Peyer's patch (tissue), 4 donors: ENCODE measurements around the gene SLC27A1. TPM values are rescaled to one million over a fixed set of nuclear protein-coding genes. Genes with fewer than 3 reads are reported as not detected.
"Not testable (repeated sequence)": the region's sequence is repeated elsewhere in the genome, so short reads cannot be mapped to it uniquely, and the experiment has no call there.

Source experiments
- DNase-seq, 3 donors: peaks; one replicate each; pipeline ENCODE4 v3.0.0-alpha.2; 2017 to 2019
- H3K27ac ChIP-seq, 4 donors: fragments of 200-600 bp; sonication (generic); one replicate each; pipeline ENCODE4 v1.5.1; 2016 to 2019
- H3K27me3 ChIP-seq, 2 donors: fragments of 200-600 bp; sonication (generic); one replicate each; pipeline ENCODE4 v1.5.1; 2019
- H3K36me3 ChIP-seq, 3 donors: fragments of 200-600 bp; sonication (generic); one replicate each; pipeline ENCODE4 v1.5.1; 2016 to 2019
- H3K4me1 ChIP-seq, 4 donors: fragments of 200-600 bp; sonication (generic); one replicate each; pipeline ENCODE4 v1.5.1; 2016 to 2019
- H3K4me3 ChIP-seq, 4 donors: fragments of 200-600 bp; sonication (generic); 1 replicate in 3 of 4; 2 replicates in 1 of 4; pipeline ENCODE4 v1.5.1; 2016 to 2019; ENCODE audit warnings: mild to moderate bottlenecking in 1 of 4
- H3K9me3 ChIP-seq, 4 donors: fragments of 200-600 bp; sonication (generic); one replicate each; pipeline ENCODE4 v1.5.1; 2016 to 2019; ENCODE audit warnings: mild to moderate bottlenecking in 1 of 4
- POLR2A ChIP-seq, 2 donors: fragments of 450-650 bp; IDR thresholded peaks; one replicate each; pipeline ENCODE4 v1.5.1; 2017; ENCODE audit warnings: antibody characterized with exemption in 2 of 2, mild to moderate bottlenecking in 2 of 2, moderate library complexity in 2 of 2
- total RNA-seq, 4 donors: library from RNA; depleted of rRNA; stranded (reverse); fragments of >200 nt; gene quantifications; one replicate each; pipeline ENCODE4 v1.1.0, GENCODE V29; 2016
- TF ChIP-seq, protein P1 (sequence below), 6 experiments: fragments of 450-650 bp in 4 of 6; fragments of 200-600 bp in 2 of 6; sonication (generic) in 1 of 6; IDR thresholded peaks; one replicate each; pipeline ENCODE4 v1.5.1; 2017 to 2019; ENCODE audit warnings: antibody characterized with exemption in 6 of 6, mild to moderate bottlenecking in 3 of 6, moderate library complexity in 1 of 6

SLC27A1 gene
- total RNA-seq, 4 donors from 2014 or later, result 0.70 to 13.2 (median 8.3) TPM

DNA sequence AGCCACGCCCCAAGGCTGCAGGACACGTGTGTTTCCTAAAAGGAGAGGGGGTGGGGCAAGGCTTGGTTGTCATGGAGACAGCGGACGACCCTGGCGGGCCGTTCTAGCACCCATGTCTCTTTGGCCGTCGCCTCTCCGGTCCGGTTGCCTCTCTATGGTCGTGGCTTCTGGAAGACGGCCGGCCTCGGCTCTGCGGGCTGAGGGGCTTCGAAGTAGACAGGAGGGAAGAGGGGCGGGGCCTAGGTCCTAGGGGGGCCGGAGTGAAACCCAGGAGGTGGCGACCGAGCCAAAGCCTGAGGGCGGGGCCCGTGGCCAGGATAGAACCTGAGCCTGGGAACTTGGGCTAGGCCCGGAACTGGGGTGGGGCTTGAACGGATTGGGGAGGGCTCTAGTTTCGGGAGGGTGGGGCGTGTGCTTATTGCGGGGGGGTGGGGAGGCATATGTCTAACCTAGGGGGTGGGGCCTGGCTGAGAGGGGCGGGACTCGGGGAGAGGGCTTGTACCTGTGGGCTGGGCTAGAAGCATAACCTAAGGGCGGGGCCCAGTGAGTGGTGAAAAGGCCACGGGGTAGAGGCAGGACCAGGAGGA, 750 bp upstream of the SLC27A1 start:
- Histone ChIP-seq H3K4me1 (peaks cover 0 to 25% (median 8%) of the 10 kb centered on the region in 4 donors), H3K9me3 (no peaks in the 10 kb centered on the region), H3K36me3 (no peaks in the 10 kb centered on the region), H3K4me3 (peak overlapping the region; percentile 60 to 85 (median 68)), H3K27ac (peak overlapping the region; percentile 73 to 86 (median 81)), H3K27me3 (no peaks in the 10 kb centered on the region)
- TF ChIP-seq, protein P1, sequence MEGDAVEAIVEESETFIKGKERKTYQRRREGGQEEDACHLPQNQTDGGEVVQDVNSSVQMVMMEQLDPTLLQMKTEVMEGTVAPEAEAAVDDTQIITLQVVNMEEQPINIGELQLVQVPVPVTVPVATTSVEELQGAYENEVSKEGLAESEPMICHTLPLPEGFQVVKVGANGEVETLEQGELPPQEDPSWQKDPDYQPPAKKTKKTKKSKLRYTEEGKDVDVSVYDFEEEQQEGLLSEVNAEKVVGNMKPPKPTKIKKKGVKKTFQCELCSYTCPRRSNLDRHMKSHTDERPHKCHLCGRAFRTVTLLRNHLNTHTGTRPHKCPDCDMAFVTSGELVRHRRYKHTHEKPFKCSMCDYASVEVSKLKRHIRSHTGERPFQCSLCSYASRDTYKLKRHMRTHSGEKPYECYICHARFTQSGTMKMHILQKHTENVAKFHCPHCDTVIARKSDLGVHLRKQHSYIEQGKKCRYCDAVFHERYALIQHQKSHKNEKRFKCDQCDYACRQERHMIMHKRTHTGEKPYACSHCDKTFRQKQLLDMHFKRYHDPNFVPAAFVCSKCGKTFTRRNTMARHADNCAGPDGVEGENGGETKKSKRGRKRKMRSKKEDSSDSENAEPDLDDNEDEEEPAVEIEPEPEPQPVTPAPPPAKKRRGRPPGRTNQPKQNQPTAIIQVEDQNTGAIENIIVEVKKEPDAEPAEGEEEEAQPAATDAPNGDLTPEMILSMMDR (IDR thresholded peaks at IDR 0.05), result no peak
- no peak for TF ChIP-seq POLR2A (IDR thresholded peaks at IDR 0.05)
- peak; percentile 92 to 99 (median 98) for DNase-seq

DNA sequence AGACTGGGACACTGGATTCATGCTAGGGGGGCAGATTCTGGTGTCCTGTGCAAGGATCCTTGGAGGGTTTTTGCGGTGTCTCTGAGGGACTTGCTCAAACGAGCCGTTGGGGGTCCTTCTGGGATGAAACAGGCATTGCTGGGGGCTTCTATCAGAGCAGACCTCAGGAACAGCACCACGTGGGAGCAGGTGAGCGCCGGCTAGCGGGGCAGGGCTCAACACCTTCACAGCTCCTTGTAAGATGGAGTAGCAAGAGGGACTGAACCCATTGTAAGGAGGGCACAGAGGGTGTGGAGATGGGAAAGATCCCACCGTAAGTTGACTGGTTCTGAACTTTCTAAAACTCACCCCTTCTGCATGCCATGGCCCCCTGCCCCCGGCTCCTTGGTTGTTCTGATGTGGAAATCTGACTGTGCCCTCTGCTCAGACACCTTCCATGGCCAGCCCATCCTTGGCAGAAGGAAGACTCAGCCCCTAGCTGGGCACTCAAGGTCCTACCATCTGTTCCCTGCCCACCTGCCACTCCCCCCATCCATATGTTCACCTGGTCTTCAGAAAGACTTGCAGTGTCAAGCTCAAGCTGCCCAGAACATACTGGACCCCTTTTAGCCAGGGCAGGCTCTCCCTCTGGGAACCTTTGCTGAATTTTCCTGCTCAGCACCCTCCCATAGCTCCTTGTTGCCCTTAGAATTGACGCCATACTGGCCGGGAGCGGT, 1.2 kb downstream of the SLC27A1 start:
- Histone ChIP-seq H3K4me1 (peaks cover 0 to 27% (median 8%) of the 10 kb centered on the region in 4 donors), H3K4me3 (peak overlapping the region in 3 of 4 donors; percentile 60 to 85 (median 60)), H3K9me3 (no peaks in the 10 kb centered on the region), H3K27ac (no peak overlapping the region), H3K36me3 (no peaks in the 10 kb centered on the region), H3K27me3 (no peaks in the 10 kb centered on the region)
- no peak for DNase-seq
- no peak for TF ChIP-seq POLR2A (IDR thresholded peaks at IDR 0.05)
- TF ChIP-seq, protein P1 (IDR thresholded peaks at IDR 0.05), result no peak

DNA sequence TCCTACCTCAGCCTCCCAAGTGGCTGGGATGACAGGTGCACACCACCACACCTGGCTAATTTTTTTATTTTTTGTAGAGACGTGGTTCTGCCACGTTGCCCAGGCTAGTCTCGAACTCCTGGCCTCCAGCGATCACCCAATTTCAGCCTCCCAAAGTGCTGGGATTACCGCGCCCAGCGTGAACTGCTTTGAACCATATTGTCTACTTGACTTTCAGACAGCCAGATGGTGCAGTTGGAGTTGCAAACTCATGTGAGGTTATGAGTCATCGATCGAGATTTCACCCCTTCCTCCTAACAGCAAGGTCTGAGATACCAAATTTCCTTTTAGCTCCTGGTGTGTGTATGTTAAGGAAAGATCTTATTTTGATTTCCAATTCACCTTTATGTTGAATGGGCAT, 2.7 kb downstream of the SLC27A1 start:
- Histone ChIP-seq H3K36me3 (no peaks in the 10 kb centered on the region), H3K4me3 (no peak overlapping the region), H3K9me3 (no peaks in the 10 kb centered on the region), H3K4me1 (peaks cover 0 to 27% (median 8%) of the 10 kb centered on the region in 4 donors), H3K27me3 (no peaks in the 10 kb centered on the region), H3K27ac (no peak overlapping the region)
- TF ChIP-seq POLR2A (IDR thresholded peaks at IDR 0.05), result no peak
- TF ChIP-seq, protein P1 (IDR thresholded peaks at IDR 0.05), result no peak
- DNase-seq, result no peak

DNA sequence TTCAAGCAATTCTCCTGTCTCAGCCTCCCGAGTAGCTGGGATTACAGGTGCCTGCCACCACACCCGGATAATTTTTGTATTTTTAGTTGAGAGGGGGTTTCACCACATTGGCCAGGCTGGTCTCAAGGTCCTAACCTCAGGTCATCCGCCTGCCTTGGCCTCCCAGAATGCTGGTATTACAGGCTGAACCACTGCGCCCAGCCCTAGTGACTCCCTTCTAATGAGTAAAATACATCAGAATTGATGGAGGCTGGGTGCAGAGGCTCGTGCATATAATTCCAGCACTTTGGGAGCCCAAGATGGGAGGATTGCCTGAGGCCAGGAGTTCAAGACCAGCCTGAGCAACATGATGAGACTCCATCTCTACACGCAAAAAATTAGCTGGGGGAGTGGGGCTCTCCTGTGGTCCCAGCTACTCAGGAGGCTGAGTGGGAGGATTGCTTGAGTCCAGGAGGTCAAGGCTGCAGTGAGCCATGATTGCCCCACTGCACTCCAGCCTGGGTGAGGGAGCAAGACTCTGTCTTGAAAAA, 4.8 kb downstream of the SLC27A1 start:
- peaks cover 0 to 20% (median 3%) of the 10 kb centered on the region in 4 donors for H3K4me1 ChIP-seq
- H3K27ac ChIP-seq, result peak overlapping the region in 2 of 4 donors; percentile 25 to 31
- not testable (repeated sequence) for DNase-seq, H3K4me3 ChIP-seq, H3K36me3 ChIP-seq, H3K27me3 ChIP-seq, H3K9me3 ChIP-seq

DNA sequence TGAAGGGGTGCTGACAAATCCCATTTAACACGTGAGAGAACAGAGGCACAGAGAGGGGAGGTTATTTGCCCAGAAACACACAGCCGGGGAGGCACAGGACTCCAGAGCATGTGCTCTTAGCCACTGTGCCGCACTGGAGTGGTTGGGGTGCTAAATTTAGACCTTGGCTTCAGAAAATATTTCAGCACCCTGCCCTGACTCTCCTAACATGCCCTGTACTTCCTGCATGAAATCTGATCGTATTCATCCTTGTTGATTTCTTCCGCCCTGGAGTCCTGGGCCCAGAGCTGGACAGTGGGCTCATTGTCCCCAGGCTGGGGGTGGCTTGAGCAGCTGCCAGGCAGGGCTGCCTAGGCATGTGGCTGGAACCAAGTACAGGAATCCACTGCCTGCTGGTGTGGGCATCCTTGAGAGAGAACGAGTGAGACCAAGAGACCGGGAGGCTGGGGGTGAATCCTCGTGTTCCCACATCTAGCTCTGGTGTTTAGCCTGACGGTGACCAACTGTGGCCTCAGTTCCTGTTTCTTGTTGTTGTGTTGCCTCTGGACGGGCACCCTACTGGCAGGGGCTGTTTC, 5.3 kb downstream of the SLC27A1 start:
- H3K27ac ChIP-seq, result peak overlapping the region in 2 of 4 donors; percentile 25 to 31
- no peak overlapping the region for H3K4me3 ChIP-seq
- peaks cover 0 to 19% (median 2%) of the 10 kb centered on the region in 4 donors for H3K4me1 ChIP-seq
- TF ChIP-seq, protein P1 (IDR thresholded peaks at IDR 0.05), result no peak
- TF ChIP-seq POLR2A (IDR thresholded peaks at IDR 0.05), result no peak
- H3K36me3 ChIP-seq, result no peaks in the 10 kb centered on the region
- no peak for DNase-seq
- H3K27me3 ChIP-seq, result no peaks in the 10 kb centered on the region
- no peaks in the 10 kb centered on the region for H3K9me3 ChIP-seq

DNA sequence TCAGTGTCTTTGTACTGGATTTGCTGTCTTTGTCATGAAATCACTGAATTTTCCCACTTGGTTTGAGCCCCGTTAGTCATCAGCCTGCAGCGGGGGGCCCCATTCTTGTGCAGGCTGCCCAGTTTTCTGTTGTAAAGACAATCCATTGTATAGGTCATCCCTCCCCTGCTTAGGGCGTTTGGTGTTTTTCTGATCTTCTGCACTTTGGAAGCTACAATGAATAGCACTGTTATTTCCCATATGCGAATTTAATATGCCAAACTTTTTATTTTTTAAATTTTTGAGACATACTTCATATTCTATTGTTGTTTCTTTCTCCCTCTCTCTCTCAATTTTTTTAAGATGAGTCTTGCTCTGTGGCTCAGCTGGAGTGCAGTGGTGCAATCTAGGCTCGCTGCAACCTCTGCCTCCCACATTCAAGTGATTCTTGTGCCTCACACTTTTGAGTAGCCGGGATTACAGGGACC, 9.0 kb downstream of the SLC27A1 start:
- Histone ChIP-seq H3K27ac (no peak overlapping the region), H3K4me3 (no peak overlapping the region), H3K4me1 (peaks cover 0 to 6% (median 0%) of the 10 kb centered on the region in 4 donors), H3K9me3 (no peaks in the 10 kb centered on the region), H3K27me3 (no peaks in the 10 kb centered on the region), H3K36me3 (no peaks in the 10 kb centered on the region)
- no peak for DNase-seq
- TF ChIP-seq POLR2A (IDR thresholded peaks at IDR 0.05), result no peak
